GM18858 (cell line): Measurements from ENCODE around the gene RNF146.
"Not testable (repeated sequence)": the region's sequence is repeated elsewhere in the genome, so short reads cannot be mapped to it uniquely, and the experiment has no call there.

ENCODE experiments used
- ATAC-seq: cut with Tn5 transposase; IDR thresholded peaks from one replicate; pipeline ENCODE4 v1.9.1; 2021; ENCODE audit not compliant: unreplicated experiment

Gene RNF146

GRCh38 chr6:127282184-127282583 lies 15.5 kb downstream of the RNF146 start:
- no peak for ATAC-seq

GRCh38 chr6:127288705-127289104 lies 22.0 kb downstream of the RNF146 start:
- ATAC-seq = peak; percentile 26

GRCh38 chr6:127289934-127290333 lies 23.3 kb downstream of the RNF146 start:
- no peak for ATAC-seq

- ATAC-seq = peak; percentile 40
Measured at GRCh38 chr6:127290391-127291265, 24.0 kb downstream of the RNF146 start.

GRCh38 chr6:127291495-127291894 lies 24.8 kb downstream of the RNF146 start:
- ATAC-seq = peak; percentile 81

- ATAC-seq = no peak
Measured at GRCh38 chr6:127297502-127298070, 30.9 kb downstream of the RNF146 start.

GRCh38 chr6:127298475-127298874 lies 31.8 kb downstream of the RNF146 start:
- no peak for ATAC-seq

GRCh38 chr6:127299522-127300240 lies 33.0 kb downstream of the RNF146 start:
- ATAC-seq = no peak

GRCh38 chr6:127300411-127300810 lies 33.7 kb downstream of the RNF146 start:
- ATAC-seq = no peak

GRCh38 chr6:127301199-127301700 lies 34.6 kb downstream of the RNF146 start:
- ATAC-seq = no peak

- peak; percentile 82 for ATAC-seq
Measured at GRCh38 chr6:127302728-127303660, 36.3 kb downstream of the RNF146 start.

- ATAC-seq = no peak
Measured at GRCh38 chr6:127303917-127304316, 37.3 kb downstream of the RNF146 start.

- ATAC-seq = no peak
Measured at GRCh38 chr6:127305741-127306140, 39.1 kb downstream of the RNF146 start.

- ATAC-seq = no peak
Measured at GRCh38 chr6:127317388-127318128, 50.9 kb downstream of the RNF146 start.

GRCh38 chr6:127319686-127320085 lies 53.0 kb downstream of the RNF146 start:
- no peak for ATAC-seq

GRCh38 chr6:127328043-127328609 lies 61.5 kb downstream of the RNF146 start:
- ATAC-seq = no peak

- ATAC-seq = not testable (repeated sequence)
Measured at GRCh38 chr6:127331256-127331655, 64.6 kb downstream of the RNF146 start.

- ATAC-seq = no peak
Measured at GRCh38 chr6:127332383-127332961, 65.8 kb downstream of the RNF146 start.
